Uterus (tissue), 2 donors: Measurements from ENCODE around the gene PPM1F.

Source experiments
- POLR2A ChIP-seq, 2 donors: fragments of 450-650 bp; IDR thresholded peaks; one replicate each; pipeline ENCODE4 v1.6.1; 2016; ENCODE audit warnings: antibody characterized with exemption in 2 of 2, mild to moderate bottlenecking in 1 of 2, moderate library complexity in 1 of 2
- TF ChIP-seq, protein P1 (sequence below), 4 experiments: fragments of 200-600 bp in 2 of 4; fragments of 450-650 bp in 2 of 4; sonication (generic) in 2 of 4; IDR thresholded peaks; one replicate each; pipeline ENCODE4 v1.5.1; 2016 to 2019; ENCODE audit warnings: antibody characterized with exemption in 4 of 4, mild to moderate bottlenecking in 2 of 4, moderate library complexity in 1 of 4

DNA sequence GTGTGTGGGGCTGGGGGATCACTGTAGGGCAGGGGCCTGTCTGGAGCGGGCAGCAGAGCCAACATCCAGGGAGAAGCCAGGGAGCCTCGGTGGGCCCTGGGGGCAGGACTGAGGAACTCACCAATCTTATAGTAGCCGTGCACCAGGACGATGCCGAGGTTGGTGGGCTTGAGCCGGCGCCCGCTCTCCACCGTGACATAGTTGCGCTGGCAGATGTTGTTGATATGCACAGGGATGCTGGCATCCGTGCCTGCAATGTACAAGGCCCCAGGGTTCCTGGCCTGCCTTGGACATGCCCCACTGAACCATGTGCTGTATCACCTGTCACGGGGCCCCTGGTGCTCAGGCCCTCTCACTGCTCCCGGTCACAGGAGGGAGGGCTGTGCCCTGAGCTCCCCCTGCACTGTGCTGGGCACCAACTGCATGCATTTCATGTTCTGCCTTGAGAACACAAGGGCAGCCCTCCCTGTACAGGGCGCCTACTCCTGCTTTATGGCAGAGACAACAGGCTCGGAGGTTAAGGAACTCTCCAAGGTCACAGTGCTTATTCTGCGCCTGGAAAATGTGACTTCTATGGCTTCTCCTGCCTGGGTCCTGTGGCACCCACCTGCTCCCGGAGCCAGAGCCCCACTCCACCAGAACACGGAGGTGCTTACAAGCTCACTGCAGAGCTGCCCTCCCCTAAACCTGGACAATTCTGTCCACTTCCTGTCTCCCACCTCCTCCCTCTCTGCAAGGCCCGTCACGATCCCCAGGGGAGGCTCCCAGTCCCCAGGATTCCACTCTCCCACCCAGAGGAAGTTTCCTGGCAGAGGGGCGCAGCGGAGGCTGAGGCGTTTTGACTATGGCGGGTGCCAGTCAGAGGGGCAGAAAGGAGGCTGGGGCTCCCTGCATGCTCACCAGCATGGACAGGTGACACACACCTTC is 7.8 kb upstream of the PPM1F start:
- TF ChIP-seq, protein P1, sequence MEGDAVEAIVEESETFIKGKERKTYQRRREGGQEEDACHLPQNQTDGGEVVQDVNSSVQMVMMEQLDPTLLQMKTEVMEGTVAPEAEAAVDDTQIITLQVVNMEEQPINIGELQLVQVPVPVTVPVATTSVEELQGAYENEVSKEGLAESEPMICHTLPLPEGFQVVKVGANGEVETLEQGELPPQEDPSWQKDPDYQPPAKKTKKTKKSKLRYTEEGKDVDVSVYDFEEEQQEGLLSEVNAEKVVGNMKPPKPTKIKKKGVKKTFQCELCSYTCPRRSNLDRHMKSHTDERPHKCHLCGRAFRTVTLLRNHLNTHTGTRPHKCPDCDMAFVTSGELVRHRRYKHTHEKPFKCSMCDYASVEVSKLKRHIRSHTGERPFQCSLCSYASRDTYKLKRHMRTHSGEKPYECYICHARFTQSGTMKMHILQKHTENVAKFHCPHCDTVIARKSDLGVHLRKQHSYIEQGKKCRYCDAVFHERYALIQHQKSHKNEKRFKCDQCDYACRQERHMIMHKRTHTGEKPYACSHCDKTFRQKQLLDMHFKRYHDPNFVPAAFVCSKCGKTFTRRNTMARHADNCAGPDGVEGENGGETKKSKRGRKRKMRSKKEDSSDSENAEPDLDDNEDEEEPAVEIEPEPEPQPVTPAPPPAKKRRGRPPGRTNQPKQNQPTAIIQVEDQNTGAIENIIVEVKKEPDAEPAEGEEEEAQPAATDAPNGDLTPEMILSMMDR (IDR thresholded peaks at IDR 0.05), result no peak
- no peak for TF ChIP-seq POLR2A (IDR thresholded peaks at IDR 0.05)
